Inferior parietal cortex (tissue), 1 donor: ENCODE measurements around the gene ARHGEF16.

ENCODE experiments used
- DNase-seq: peaks from one replicate; pipeline ENCODE4 v3.0.0-alpha.2; 2016; ENCODE audit errors: extremely low spot score

ARHGEF16 gene

GRCh38 chr1:3456964-3457909 lies 2.8 kb downstream of the ARHGEF16 start:
- DNase-seq: no peak

GRCh38 chr1:3457910-3458883 lies 3.7 kb downstream of the ARHGEF16 start:
- no peak for DNase-seq

GRCh38 chr1:3459051-3459908 lies 4.8 kb downstream of the ARHGEF16 start:
- DNase-seq: no peak

- no peak for DNase-seq
These were observed 5.6 kb downstream of the ARHGEF16 start for GRCh38 chr1:3459940-3460671.

GRCh38 chr1:3460672-3461131 lies 6.2 kb downstream of the ARHGEF16 start:
- no peak for DNase-seq

GRCh38 chr1:3461238-3461933 lies 6.9 kb downstream of the ARHGEF16 start:
- DNase-seq: no peak

- DNase-seq: no peak
These were observed 7.4 kb downstream of the ARHGEF16 start for GRCh38 chr1:3461934-3462275.

GRCh38 chr1:3462356-3463012 lies 8.0 kb downstream of the ARHGEF16 start:
- no peak for DNase-seq

- DNase-seq: no peak
These were observed 8.5 kb downstream of the ARHGEF16 start for GRCh38 chr1:3463013-3463385.

GRCh38 chr1:3463408-3463863 lies 9.0 kb downstream of the ARHGEF16 start:
- no peak for DNase-seq

- DNase-seq: no peak
These were observed 9.6 kb downstream of the ARHGEF16 start for GRCh38 chr1:3463891-3464648.

- no peak for DNase-seq
These were observed 10.2 kb downstream of the ARHGEF16 start for GRCh38 chr1:3464649-3465025.

- no peak for DNase-seq
These were observed 10.8 kb downstream of the ARHGEF16 start for GRCh38 chr1:3465091-3465934.

GRCh38 chr1:3465935-3466321 lies 11.5 kb downstream of the ARHGEF16 start:
- no peak for DNase-seq

GRCh38 chr1:3466366-3467075 lies 12.1 kb downstream of the ARHGEF16 start:
- no peak for DNase-seq

- DNase-seq: no peak
These were observed 12.9 kb downstream of the ARHGEF16 start for GRCh38 chr1:3467096-3468036.
